ENCODE data around the gene SOX5.

SOX5 gene

DNA sequence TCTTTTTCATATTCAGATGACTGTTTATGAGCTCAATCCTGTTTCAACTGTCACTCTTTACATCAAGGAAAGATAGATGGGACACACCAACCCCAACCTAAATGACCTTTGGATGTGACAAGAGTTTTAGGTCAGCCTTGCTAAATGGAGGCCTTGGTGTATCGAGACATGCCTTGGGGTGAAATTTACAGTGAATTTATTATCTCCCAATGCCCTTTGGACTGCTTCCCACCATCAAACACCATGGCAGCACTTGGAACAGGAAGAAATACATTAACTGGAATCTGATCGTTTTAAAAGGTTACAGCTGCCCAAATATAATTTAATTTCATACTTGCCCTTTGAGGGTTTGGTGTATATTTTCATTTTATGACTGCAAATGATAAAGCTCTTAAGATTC lies 327.6 kb downstream of the SOX5 start:
- DNase-seq (ENCODE audit: low read depth), result no peak
- H3K4me3 ChIP-seq (ENCODE audit: low read depth, low read length), result no peak overlapping the region
- TF ChIP-seq MYC (IDR thresholded peaks at IDR 0.05; ENCODE audit: low read depth, low read length) (no peak), CTCF (IDR thresholded peaks at IDR 0.05; ENCODE audit: low read depth, low read length) (no peak), POLR2A (IDR thresholded peaks at IDR 0.05; ENCODE audit: extremely low read depth, insufficient read length) (no peak)
- TF ChIP-seq, protein P1, sequence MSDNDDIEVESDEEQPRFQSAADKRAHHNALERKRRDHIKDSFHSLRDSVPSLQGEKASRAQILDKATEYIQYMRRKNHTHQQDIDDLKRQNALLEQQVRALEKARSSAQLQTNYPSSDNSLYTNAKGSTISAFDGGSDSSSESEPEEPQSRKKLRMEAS (IDR thresholded peaks at IDR 0.05; ENCODE audit: low read depth, low read length), result no peak

GRCh38 chr12:23618718-23619117 lies 330.8 kb downstream of the SOX5 start:
- DNase-seq (ENCODE audit: low read depth), result no peak
- no peak overlapping the region for H3K4me3 ChIP-seq (ENCODE audit: low read depth, low read length)
- no peak for TF ChIP-seq POLR2A (IDR thresholded peaks at IDR 0.05; ENCODE audit: extremely low read depth, insufficient read length)
- no peak for TF ChIP-seq MYC (IDR thresholded peaks at IDR 0.05; ENCODE audit: low read depth, low read length)
- TF ChIP-seq, protein P1 (IDR thresholded peaks at IDR 0.05; ENCODE audit: low read depth, low read length), result no peak
- TF ChIP-seq CTCF (IDR thresholded peaks at IDR 0.05; ENCODE audit: low read depth, low read length), result no peak

DNA sequence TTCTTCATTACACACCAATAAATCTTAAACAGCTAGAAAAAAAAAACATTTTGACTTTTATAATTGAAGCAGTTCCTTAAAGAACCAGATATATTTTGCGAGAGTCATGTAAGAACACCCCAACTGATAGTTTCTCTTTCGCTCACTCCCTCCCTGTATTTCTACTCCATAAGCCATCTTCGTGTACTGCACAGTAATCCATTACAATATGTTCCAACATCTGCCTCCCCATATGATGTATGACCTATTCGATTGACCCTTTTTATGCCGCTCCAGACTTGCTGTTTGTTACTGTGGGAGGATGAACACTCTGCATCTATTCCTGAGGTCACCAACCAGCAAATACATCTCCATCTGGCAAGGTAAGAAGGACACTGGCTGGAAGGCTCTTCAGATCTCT lies 331.7 kb downstream of the SOX5 start:
- TF ChIP-seq MYC (IDR thresholded peaks at IDR 0.05; ENCODE audit: low read depth, low read length) (no peak), POLR2A (IDR thresholded peaks at IDR 0.05; ENCODE audit: extremely low read depth, insufficient read length) (no peak), CTCF (IDR thresholded peaks at IDR 0.05; ENCODE audit: low read depth, low read length) (no peak)
- TF ChIP-seq, protein P1 (IDR thresholded peaks at IDR 0.05; ENCODE audit: low read depth, low read length), result no peak
- H3K4me3 ChIP-seq (ENCODE audit: low read depth, low read length), result no peak overlapping the region
- no peak for DNase-seq (ENCODE audit: low read depth)

- no peak for TF ChIP-seq MYC (IDR thresholded peaks at IDR 0.05; ENCODE audit: low read depth, low read length)
- no peak for TF ChIP-seq CTCF (IDR thresholded peaks at IDR 0.05; ENCODE audit: low read depth, low read length)
- TF ChIP-seq, protein P1 (IDR thresholded peaks at IDR 0.05; ENCODE audit: low read depth, low read length), result no peak
- TF ChIP-seq POLR2A (IDR thresholded peaks at IDR 0.05; ENCODE audit: extremely low read depth, insufficient read length), result no peak
- DNase-seq (ENCODE audit: low read depth), result no peak
- H3K4me3 ChIP-seq (ENCODE audit: low read depth, low read length), result no peak overlapping the region
Measured at GRCh38 chr12:23614280-23614679, 335.2 kb downstream of the SOX5 start.

- no peak for TF ChIP-seq MYC (IDR thresholded peaks at IDR 0.05; ENCODE audit: low read depth, low read length)
- no peak for TF ChIP-seq POLR2A (IDR thresholded peaks at IDR 0.05; ENCODE audit: extremely low read depth, insufficient read length)
- TF ChIP-seq, protein P1 (IDR thresholded peaks at IDR 0.05; ENCODE audit: low read depth, low read length), result no peak
- no peak for TF ChIP-seq CTCF (IDR thresholded peaks at IDR 0.05; ENCODE audit: low read depth, low read length)
- no peak for DNase-seq (ENCODE audit: low read depth)
- no peak overlapping the region for H3K4me3 ChIP-seq (ENCODE audit: low read depth, low read length)
Measured at GRCh38 chr12:23611320-23611719, 338.1 kb downstream of the SOX5 start.

- TF ChIP-seq MYC (IDR thresholded peaks at IDR 0.05; ENCODE audit: low read depth, low read length), result no peak
- no peak for TF ChIP-seq CTCF (IDR thresholded peaks at IDR 0.05; ENCODE audit: low read depth, low read length)
- TF ChIP-seq, protein P1 (IDR thresholded peaks at IDR 0.05; ENCODE audit: low read depth, low read length), result no peak
- TF ChIP-seq POLR2A (IDR thresholded peaks at IDR 0.05; ENCODE audit: extremely low read depth, insufficient read length), result no peak
- H3K4me3 ChIP-seq (ENCODE audit: low read depth, low read length), result no peak overlapping the region
- no peak for DNase-seq (ENCODE audit: low read depth)
Measured at GRCh38 chr12:23600919-23601318, 348.6 kb downstream of the SOX5 start.

All from NB4 (cell line).